Lower lobe of right lung (tissue), 2 donors: ENCODE measurements around the gene CLDND1. TPM values are rescaled to one million over a fixed set of nuclear protein-coding genes. Genes with fewer than 3 reads are reported as not detected.
A peak's percentile ranks its signal among the peaks of the same experiment; 100 is the strongest.

Source experiments
- ATAC-seq, 2 donors: fragments of 200-7000 bp; cut with Tn5 transposase; one replicate each; pipeline ENCODE4 v1.9.1; 2020 to 2022; ENCODE audit warnings: mild to moderate bottlenecking in 2 of 2, moderate library complexity in 2 of 2
- DNase-seq: peaks from one replicate; pipeline ENCODE4 v3.0.0-alpha.2; 2020
- H3K27ac ChIP-seq: fragments of 200-600 bp; one replicate; pipeline ENCODE4 v1.8.0; 2022
- H3K27me3 ChIP-seq: fragments of 200-600 bp; one replicate; pipeline ENCODE4 v1.8.0; 2022; ENCODE audit warnings: low read depth
- H3K36me3 ChIP-seq: fragments of 200-600 bp; one replicate; pipeline ENCODE4 v1.8.0; 2022; ENCODE audit warnings: mild to moderate bottlenecking
- H3K4me1 ChIP-seq: fragments of 200-600 bp; one replicate; pipeline ENCODE4 v1.8.0; 2022
- H3K4me3 ChIP-seq: fragments of 200-600 bp; one replicate; pipeline ENCODE4 v1.8.0; 2022; ENCODE audit warnings: mild to moderate bottlenecking
- H3K9me3 ChIP-seq: fragments of 200-600 bp; one replicate; pipeline ENCODE4 v1.8.0; 2022
- intact Hi-C: fragments of 100-400 bp; cut with DNase I; formaldehyde crosslinking; loops from one replicate; pipeline ENCODE4 v1.11.0; 2022
- total RNA-seq: library from RNA; stranded (reverse); fragmentation: NEBNext Ultra II Directional; extraction: Animal tissue kit (Norgen Biotek cat#: 25700); gene quantifications from one replicate; pipeline ENCODE4 v1.2.1, GENCODE V29; 2021
- TF ChIP-seq, protein P1 (sequence below): fragments of 200-600 bp; IDR thresholded peaks from one replicate; pipeline ENCODE4 v1.8.0; 2022; ENCODE audit warnings: antibody characterized with exemption, mild to moderate bottlenecking
- donor health status: DM: no; HTN: yes; CAD: no; lungs with severe emphysema.

Gene CLDND1
- total RNA-seq, 1 donor from 2014 or later = 91.2 TPM

DNA sequence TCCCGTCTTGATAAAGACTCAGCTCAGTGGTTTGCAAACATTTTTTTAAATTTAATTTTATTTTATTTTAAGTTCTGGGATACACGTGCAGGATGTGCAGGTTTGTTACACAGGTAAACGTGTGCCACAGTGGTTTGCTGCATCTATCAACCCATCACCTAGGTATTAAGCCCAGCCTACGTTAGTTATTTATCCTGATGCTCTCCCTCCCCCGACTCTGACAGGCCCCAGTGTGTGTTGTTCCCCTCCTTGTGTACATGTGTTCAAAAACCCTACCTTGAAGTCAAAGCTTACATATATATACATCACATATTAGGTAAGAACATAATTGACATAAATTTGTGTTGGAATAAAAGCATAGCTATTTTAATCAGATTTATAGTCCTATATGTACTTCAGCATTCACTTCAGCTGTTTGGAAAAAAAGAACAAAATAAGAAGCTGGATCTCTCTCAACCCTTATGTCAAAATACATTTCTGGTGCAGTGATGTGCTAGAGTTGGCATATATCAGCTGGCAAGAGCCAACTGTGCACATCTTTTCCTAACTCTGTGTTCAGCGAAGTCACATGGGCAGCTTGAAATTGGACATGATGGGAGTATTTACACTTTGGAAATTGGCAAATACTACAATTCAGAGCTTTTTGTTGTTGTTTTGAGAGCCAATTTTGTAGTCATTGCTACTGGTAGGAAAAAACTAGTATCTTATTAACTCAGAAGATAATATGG is 35.6 kb upstream of the CLDND1 start:
- Histone ChIP-seq H3K4me1 (no peaks in the 10 kb centered on the region), H3K27me3 (no peaks in the 10 kb centered on the region), H3K27ac (no peak overlapping the region), H3K4me3 (no peak overlapping the region), H3K36me3 (no peaks in the 10 kb centered on the region), H3K9me3 (no peaks in the 10 kb centered on the region)
- ATAC-seq (no peak), DNase-seq (no peak)
- TF ChIP-seq, protein P1, sequence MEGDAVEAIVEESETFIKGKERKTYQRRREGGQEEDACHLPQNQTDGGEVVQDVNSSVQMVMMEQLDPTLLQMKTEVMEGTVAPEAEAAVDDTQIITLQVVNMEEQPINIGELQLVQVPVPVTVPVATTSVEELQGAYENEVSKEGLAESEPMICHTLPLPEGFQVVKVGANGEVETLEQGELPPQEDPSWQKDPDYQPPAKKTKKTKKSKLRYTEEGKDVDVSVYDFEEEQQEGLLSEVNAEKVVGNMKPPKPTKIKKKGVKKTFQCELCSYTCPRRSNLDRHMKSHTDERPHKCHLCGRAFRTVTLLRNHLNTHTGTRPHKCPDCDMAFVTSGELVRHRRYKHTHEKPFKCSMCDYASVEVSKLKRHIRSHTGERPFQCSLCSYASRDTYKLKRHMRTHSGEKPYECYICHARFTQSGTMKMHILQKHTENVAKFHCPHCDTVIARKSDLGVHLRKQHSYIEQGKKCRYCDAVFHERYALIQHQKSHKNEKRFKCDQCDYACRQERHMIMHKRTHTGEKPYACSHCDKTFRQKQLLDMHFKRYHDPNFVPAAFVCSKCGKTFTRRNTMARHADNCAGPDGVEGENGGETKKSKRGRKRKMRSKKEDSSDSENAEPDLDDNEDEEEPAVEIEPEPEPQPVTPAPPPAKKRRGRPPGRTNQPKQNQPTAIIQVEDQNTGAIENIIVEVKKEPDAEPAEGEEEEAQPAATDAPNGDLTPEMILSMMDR = no peak
- intact Hi-C loops = no loop called here

DNA sequence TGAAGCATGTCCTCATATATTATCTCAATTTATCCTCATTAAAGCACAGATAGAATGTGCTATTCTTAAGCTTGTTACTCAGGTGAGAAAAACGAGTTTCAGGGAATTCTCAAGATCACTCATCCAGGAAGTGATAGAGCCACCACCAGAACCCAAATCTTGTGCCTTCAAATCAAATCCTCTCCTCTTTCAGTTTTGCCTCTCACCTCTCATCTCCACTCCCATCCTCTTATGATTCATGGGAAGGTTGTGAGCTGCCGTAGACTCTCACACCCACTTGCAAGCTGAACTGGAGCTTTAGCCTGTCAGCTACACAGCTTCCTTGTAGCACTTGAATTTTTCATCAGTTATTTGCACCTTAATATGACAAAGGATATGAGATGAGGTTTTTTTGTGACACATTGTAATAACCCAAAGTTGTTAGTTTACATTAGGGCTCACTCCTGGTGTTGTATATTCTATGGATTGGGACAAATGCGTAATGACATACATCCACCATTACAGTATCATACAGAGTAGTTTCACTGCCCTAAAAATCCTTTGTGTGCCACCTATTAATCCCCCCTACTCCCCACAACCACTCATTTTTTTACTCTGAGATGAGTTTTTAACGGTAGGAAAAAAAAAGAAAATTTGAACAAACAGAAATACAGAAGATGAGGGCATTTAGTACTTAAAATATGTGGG is 34.8 kb upstream of the CLDND1 start:
- no peak for ATAC-seq
- Histone ChIP-seq H3K27ac (no peak overlapping the region), H3K4me3 (no peak overlapping the region), H3K4me1 (no peaks in the 10 kb centered on the region), H3K27me3 (no peaks in the 10 kb centered on the region), H3K36me3 (no peaks in the 10 kb centered on the region), H3K9me3 (no peaks in the 10 kb centered on the region)
- intact Hi-C loops = no loop called here
- TF ChIP-seq, protein P1 = no peak
- DNase-seq = no peak

DNA sequence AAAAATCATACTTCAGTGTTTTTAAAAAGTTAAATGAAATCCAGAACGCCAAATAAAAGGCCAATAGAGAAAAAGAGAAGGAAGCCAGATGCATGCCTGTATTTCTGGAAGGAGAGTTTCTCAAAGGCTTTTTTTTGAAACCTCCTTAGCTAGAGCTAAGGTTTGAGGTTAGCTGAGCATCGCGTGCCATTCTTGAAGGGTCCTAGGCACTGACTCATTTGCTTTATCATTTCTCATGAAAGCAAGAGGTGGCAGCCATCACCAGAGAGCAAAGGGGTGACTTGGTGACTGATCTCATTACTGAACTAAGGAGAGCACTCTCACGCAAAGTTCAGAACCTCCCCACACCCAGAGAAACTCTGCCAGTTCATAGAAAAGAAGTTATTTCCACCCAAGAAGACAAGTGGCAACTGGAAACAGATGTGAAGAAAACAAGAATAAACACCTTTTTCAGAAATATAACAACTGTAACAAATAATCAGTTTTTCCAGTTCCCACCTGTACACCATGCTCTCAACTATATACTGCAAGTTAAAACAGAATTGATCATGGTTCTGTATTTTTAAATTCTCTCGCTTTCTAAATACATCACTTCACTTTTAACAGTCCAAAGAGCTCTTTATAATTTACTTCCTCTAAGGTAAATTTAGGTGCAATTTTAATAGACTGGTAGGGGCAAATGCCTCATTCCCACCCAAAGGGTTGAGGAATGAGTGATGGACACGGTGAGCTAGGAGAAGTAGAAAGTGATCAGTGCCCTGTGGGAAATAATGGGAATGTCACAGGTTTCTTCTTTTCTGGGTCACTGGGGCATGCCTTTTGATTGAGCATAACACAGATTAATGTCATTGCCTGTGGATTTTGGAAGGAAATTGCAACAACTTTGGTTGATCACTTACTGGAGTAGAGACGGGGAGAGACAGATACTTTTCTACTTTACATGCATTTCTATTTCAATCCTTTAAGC is 33.7 kb upstream of the CLDND1 start:
- intact Hi-C loops = no loop called here
- Histone ChIP-seq H3K4me3 (peak overlapping the region; percentile 0), H3K27ac (peak overlapping the region; percentile 37), H3K4me1 (no peaks in the 10 kb centered on the region), H3K36me3 (no peaks in the 10 kb centered on the region), H3K9me3 (no peaks in the 10 kb centered on the region), H3K27me3 (no peaks in the 10 kb centered on the region)
- ATAC-seq (no peak), DNase-seq (no peak)
- TF ChIP-seq, protein P1 = no peak

DNA sequence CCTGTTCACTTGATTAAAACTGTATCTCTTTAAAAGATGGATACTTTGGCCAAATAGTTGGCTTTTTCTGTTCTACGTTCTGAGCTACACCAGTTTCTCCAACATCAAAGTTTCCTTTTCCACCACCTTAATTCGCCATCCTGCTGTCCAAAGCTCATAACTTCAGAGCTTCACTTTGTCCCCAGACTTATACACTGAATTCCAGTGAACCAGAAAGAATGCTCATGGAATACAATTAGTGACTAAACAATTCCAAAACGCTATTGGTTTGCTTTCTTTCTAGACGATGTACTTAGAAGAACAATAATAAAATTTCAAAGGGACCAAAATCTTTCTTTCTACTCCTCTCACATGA is 32.3 kb upstream of the CLDND1 start:
- TF ChIP-seq, protein P1 = no peak
- Histone ChIP-seq H3K4me1 (no peaks in the 10 kb centered on the region), H3K36me3 (no peaks in the 10 kb centered on the region), H3K27ac (peak overlapping the region; percentile 13), H3K27me3 (no peaks in the 10 kb centered on the region), H3K9me3 (no peaks in the 10 kb centered on the region), H3K4me3 (no peak overlapping the region)
- DNase-seq = no peak
- intact Hi-C loops = no loop called here
- no peak for ATAC-seq

DNA sequence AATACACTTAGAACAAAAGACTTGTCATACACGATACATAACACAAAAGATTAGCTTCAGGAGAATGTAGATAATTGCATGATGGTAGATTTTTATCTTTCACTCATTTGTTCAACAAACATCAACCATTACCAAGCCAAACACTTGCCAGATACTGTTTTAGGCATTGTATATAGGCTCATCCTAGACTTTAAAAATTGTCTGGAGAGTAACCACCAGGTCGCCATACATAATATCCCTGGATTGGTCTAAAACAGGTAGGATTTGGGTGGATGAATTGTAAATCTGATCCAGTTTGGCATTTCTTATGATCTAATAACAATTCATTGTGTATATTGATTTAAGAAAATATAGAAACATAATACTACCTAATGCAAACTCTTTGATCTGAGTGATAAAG is 31.9 kb upstream of the CLDND1 start:
- H3K4me1 ChIP-seq = no peaks in the 10 kb centered on the region
- no peaks in the 10 kb centered on the region for H3K9me3 ChIP-seq
- intact Hi-C loops = no loop called here
- H3K27ac ChIP-seq = no peak overlapping the region
- H3K27me3 ChIP-seq = no peaks in the 10 kb centered on the region
- H3K4me3 ChIP-seq = no peak overlapping the region
- no peaks in the 10 kb centered on the region for H3K36me3 ChIP-seq
- TF ChIP-seq, protein P1 = no peak
- DNase-seq (no peak), ATAC-seq (no peak)
